NCI-H1417 (cell line): ENCODE measurements around the gene BRAP.
"Not testable (repeated sequence)": the region's sequence is repeated elsewhere in the genome, so short reads cannot be mapped to it uniquely, and the experiment has no call there.

Experiments
- DNase-seq, 3 experiments: peaks; one replicate each; lab custom pipeline; 2025; lab: John Stamatoyannopoulos, UW

Gene BRAP

DNA sequence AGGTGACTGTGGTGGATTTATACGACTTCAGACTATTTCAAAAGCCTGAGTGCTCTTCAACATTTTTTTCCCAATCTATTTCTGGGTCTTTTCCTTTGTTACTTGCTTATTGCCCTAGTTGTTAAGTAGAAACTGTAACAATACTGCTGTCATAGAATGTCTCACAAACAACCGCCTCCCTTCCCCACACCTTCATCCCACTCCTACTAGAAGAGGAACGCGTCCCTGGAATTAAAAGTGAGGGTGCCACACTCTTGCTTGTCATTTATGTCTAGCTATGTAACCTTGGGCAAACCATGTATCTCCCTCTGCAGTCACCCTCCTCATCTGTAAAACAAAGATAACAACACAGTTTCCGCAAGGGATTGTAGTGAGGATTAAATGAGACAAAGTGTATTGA is 8.6 kb downstream of the BRAP start:
- no peak for DNase-seq

DNA sequence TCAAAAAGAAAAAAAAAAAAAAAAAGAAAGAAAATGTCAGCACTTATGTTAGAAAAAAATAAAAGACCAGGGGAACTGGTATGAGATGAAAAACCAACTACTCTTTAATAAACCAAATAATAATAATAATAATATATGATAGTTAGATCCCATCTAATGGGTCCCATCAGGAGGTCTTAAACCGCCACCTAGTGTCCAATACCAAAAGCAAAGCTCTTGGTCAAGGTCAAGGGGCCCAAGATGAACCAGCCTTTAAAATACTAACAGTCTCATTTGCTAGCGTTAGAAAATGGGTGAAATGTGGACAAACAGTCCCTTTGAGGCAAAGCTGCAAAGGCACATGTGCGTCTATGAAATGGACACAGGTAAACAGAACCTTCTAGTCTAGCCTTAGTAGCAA is 12.3 kb downstream of the BRAP start:
- peak in 1 of 3 experiments; percentile 13 for DNase-seq

DNA sequence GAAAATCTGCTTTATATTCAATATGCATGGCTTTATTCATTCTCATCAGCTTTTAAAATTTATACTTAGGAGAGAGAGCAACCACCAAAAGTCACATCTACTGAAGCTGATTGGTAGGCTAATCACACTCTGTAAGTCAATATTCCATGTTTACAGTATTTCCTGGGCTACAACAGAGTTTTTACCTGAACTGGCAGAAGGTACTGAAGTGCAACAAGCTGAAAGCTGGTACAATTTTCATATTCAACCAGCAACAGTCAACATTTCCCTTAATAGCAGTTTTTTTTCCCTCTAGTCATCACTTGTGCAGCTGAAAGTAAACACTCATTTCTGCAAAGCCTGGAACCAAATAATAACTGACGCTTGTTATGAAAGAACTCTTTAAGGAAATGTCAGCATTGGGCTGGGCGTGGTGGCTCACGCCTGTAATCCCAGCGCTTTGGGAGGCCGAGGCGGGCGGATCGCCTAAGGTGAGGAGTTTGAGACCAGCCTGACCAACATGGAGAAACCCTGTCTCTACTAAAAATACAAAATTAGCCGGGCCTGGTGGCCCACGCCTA is 12.9 kb downstream of the BRAP start:
- DNase-seq: no peak

DNA sequence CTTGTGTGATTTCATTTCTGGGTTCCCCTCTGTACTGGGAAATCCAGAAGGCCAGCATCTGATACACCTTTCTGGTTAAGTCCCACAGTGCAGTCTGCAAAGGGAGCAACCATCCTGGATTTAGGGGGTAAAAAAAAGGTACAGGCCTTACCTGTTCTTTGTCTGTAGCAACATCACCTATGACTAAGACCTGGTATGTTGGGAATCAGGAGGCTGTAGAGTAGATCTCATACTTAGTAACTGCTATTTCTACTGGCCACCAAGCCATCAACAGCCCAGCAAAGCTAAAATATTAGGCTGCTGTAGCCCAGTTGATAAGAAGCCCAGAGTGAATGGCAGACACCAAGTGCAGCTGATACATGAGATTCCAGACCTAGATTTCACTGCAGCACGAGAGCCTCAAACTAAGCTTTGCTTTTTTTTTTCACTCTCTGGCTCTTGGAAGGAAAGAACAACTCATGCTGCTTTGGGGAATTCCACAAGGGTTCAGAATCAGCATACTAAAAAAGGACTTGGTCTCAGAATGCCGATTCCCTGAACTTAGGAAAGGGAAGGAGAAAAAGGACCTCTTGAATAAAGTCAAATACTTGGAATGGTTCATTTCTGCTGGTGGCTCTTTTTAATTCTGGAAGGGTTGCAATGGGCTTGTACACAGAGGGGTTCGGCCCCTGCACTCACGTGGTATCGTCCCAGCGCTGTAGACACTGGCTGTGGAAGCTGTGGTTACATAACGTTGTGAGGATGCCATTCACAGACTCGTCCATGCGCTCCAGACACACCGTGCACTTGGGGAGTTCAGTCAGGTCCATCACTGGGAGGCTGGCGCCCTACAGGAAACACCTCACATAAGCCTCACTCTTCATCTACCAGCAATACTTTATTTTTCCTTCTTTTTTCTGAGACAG is 20.5 kb downstream of the BRAP start:
- no peak for DNase-seq

DNA sequence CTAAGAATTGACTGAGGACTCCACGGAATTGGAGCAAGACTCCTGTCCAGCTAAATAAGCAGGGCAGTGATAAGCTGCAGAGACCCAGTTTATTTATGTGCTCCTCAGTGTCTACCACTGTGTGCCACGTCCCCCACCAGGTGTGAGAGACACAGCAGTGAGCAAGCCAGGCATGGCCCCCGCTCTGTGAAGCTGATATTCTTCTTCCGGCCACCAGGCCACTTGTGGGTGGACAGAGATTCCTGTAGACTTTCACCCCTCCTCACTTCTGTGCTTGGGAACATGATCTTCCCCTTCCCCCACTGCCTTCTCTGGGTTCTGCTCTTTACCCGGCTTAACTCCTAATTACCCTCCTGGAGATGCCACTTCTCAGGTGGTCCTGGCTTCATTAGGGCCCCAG is 21.3 kb downstream of the BRAP start:
- DNase-seq: no peak

DNA sequence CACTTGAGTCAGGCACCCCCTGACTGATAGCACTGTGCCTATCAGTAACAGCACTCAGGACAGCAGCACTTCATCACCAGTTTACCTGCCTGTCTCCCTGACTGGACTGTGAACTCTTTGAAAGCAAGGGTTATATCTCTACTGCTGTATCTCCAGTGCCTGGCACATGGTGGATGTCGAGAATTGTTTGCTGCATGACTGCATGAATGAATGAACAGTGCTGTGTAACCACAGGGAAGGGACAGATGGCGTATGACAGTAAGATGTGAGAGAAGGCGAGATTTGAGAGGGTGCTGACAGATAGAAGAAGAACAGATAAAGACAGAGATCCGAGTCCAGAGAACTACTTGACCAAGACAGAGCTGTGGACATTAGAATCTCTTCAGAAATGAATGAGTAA is 29.7 kb downstream of the BRAP start:
- no peak for DNase-seq

DNA sequence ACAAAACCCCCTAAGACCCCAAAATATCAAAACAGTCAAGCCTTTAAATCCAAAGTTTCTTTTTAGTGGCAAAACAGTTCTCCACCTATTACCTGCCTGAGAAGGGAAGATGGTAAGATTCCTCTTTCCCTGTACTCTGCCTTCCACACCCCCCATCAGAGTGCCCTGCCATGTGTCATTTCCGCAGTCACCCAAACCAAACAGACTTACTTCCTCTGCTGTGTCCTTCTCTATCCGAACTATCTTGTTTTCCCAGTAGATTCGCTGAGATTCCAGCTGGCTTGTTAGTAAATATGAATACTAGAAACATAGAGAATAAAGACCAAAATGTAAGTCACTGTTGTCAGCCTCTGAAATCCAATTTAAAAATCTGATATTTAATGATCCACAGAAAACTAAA is 30.4 kb downstream of the BRAP start:
- no peak for DNase-seq

DNA sequence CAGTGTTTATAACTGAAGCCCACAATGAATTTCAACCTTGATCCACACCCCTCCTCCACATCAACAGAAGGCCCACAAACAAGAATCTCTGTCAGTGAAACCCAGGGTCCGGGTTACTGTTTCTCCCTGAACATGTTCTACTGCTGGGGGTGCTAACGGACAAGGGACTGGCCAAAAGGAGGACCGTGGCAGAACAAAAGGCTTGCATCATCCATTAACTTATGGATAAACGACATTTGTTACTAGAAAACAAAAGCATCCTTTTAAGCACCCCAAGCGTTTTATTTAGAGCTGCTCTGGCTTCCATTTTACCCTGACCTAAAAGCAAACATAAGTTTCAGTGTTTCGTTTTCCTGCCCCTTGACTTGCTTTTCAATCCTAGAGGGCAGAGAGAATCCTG is 32.2 kb downstream of the BRAP start:
- no peak for DNase-seq

DNA sequence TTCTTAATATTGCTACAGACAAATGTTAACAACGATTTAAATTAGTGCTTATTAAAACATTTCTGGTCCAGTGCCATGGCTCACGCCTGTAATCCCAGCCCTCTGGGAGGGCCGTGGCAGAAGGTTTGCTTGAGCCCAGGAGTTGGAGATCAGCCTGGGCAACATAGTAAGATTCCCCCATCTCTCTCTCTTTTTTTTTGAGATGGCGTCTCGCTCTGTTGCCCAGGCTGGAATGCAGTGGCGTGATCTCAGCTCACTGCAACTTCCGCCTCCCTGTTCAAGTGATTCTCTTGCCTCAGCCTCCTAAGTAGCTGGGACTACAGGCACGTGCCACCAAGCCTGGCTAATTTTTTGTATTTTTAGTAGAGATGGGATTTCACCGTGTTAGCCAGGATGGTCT is 33.2 kb downstream of the BRAP start:
- DNase-seq: not testable (repeated sequence)

DNA sequence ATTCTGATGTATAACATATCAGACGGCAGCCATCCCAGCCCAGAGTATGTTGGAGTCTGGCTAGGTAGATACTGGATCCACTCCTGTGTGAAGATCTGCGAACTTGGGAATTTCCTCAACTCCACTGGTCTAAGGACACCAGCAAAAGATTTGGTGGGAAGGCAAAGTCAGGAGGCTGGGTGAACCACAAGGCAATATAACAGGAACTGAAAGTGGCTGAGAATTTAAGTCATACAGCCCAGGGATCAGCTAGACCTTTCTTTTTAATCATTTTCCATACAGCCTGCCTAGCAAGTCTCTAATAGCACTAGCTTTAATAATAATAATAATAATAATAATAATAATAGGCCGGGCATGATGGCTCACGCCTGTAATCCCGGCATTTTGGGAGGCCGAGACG is 34.8 kb downstream of the BRAP start:
- DNase-seq: no peak

DNA sequence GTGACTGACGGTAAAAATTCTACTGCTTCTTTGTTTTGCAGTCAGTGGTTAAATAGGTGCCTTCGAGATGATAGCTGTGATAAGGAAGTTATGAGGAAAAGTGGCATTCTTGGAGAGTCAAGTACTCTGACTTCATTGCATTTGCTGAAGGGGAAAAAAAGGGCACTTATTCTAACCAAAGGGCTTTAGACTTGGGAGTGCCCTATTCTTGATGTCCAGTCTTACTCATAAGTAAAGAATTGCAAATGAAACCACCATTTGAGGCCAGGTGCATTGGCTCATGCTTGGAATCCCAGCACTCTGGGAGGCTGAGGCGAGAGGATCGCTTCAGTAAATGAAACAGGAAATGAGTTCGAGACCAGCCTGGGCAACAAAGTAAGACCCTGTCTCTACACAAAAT is 40.3 kb downstream of the BRAP start:
- DNase-seq: no peak

DNA sequence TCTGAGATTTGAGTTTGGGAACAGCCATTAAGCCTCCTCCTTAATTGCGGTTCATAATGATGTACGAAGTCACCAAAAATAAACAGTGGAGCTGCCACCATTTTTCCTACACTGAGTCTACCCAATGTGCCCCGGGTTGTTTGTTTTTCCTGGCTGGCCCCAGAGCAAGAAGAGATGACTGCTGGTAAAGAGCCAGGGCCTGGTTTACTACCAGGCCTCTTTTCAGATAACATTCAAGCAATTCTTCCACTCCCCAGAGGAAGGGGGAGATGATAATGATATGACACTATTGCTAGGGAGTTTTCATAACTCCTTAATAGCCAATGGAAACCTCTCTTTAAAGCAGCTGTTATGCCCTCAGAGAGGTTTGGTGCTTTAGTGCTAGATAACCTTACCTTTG is 42.3 kb downstream of the BRAP start:
- DNase-seq: peak in 1 of 3 experiments; percentile 16

DNA sequence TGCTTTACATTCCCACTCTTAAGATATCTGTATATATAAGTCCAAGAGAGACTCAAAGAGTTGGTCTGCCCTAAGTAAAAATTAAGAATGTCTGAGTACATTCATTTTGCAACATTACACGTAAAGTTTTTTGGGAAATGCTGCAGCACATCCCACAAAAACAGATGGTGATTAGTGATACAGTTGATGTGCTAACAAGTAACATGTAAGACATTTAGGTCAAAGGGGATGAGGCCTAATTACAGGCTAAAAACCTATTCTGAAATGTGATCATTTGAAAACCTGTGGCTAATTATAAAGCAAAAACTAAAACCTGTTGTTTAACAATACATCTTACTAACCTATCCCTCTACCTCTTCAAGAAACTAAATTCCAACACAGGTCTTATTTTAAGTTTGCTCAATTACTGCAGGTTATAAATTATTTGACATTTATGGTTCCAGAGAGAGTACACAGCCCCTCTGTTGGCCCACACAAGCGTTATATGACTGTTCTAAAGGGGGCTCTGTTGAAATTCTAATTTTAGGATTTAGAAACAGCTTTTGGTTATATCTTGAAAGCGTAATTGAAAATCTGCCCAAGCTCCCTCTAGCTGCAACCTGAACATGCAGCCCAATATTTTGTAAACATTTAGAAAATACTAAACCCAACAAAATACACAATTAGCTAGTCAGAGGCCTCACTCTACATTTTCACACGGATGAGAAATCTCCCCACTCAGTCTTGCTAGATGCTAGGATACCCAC is 42.9 kb downstream of the BRAP start:
- no peak for DNase-seq

DNA sequence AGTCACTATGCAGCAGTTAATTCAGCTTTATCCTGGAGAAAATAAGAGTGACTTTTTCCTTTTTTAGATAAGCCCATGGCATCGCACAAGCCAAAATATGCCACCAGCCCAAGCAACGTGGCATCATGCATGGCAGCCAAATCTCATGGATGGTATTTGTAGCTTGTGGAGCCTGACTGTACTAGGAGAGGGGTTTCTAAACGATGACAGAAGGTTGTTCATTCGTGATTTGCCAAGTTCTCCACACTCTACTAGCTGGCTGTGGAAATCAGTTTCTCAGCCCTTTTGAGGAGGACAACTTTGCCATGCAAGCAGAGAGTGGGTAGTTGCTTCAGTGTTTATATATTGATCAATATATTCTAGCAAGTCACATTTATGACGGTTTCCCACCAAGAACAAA is 45.2 kb downstream of the BRAP start:
- no peak for DNase-seq

DNA sequence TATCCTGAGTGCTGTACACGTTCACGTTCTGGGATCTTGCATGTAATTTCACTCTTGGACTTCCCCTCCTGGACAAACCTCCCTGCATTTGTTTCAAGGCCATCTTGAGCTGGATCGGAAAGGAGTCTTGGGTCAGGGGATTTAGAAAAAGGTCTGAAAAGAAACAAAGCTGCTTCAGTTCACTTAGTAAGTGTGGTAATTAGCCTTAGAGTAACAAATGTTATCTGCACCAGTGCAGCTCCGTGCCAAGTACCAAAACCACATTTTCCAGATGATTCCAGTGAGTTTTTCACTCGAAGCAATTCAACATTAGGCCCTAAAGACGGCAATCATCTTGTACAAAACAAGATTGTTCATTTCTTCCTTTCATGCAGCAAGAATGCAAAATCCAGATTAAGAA is 47.2 kb downstream of the BRAP start:
- DNase-seq: no peak

DNA sequence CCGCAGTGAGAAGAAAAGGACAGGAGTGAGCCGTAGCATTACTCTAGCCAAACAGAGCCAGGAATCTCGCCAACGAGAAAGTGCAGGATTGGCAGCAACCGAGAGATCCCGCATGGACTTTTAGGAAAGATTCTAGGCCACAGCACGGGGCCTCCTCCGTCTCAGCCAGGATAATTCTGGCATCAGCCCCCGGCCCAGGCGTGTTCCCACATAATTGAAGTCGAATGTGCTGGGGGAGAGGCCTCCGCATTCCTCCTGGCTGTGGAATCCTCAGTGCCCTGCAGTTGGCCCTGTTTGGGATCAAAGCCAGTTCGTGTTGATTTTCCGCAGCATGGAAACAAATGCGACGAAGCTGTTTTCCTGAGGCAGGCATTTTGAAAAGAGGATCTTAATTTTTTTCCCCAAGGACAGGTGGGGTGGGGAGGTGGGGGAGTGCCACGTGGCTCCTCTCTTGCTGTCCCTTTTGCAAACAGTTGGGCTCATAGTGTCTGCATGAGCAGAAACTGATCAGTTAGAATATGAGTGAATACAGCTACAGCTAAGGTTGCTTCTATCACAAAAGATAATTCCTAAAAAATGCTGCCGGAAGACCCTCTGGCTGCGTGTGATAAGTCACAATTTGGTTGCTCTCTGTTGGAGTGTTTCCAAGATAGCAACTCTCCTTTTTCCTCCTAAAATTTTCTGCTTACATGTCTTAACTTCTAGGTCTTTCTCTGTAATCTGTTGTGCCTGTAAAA is 49.4 kb downstream of the BRAP start:
- DNase-seq: no peak

DNA sequence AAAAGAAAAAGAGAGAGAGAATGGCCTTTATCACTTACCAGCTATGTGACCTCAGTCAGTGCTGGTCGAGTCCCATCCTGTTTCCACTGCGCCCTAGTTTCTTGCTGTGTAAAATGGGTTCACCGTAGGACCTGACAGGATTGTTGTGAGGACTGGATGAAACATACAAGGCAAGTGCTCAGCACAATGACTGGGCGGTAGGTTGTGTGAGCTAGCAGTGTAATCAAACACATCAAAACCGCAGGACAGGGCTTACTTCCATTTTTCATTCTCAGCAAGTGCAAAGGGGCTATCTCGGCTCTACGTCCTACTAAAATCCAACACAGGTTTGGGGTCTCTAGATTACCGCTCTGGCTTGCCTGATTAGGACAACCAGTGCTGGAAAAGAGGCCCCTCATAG is 50.2 kb downstream of the BRAP start:
- DNase-seq: no peak

DNA sequence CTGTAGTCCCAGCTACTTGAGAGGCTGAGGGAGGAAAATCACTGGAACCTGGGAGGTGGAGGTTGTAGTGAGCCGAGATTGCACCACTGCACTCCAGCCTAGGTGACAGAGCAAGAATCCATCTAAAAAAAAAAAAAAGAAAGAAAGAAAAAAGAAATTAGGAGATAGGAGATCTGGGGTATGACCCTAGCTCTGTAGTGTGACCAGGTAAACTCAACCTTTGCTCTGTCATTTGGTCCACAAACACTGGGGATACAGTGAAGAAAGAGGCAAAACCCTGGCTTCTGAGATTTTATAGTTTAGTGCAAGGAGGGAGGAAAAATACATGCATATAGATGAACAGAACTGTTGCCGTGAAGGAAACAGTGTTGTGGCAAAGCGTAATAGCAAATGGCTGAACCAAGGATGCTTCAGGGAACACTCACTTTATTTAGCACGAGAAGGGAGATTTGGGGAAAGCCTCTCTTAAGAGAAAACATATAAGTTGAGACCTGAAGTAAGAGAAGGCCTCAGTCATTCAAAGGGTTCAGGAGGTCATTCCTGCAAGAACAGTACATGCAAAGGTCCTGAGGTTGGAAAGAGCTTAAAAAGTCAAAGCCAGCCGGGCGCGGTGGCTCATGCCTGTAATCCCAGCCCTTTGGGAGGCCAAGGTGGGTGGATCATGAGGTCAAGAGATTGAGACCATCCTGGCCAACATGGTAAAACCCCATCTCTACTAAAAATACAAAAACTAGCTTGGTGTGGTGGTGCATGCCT is 57.1 kb downstream of the BRAP start:
- no peak for DNase-seq

DNA sequence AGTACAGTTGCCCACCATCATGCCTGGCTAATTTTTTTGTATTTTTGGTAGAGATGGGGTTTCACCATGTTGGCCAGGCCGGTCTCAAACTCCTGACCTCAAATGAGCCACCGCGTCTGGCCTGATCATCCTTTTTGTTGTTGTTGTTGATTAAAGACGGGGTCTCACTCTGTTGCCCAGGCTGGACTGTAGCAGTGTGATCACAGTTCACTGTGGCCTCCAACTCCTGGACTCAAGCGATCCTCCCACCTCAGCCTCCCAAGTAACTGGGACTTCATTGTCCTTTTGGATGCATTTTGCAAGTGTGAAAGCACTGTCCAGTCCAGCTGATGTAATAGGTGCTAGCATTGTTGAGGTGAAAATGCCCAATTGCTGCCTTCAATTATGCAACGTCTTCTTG is 59.5 kb downstream of the BRAP start:
- no peak for DNase-seq

DNA sequence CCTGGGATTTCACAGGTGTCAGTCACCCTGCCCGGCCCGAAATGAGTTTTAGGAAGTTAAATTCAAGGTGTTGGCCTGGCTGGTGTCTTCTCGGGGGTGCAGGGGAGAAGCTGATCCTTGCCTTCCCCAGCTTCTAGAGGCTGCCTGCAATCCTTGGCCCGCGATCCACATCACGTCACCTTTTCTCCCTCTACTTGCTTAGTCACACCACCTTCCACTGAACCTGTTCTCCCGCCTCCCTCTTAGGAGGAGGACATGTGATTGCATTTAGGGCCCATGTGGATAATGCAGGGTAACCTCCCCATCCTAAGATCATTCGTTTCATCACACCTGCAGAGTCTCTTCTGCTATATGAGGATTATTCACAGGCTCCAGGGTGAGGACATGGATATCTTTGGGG is 61.2 kb downstream of the BRAP start:
- DNase-seq: no peak

DNA sequence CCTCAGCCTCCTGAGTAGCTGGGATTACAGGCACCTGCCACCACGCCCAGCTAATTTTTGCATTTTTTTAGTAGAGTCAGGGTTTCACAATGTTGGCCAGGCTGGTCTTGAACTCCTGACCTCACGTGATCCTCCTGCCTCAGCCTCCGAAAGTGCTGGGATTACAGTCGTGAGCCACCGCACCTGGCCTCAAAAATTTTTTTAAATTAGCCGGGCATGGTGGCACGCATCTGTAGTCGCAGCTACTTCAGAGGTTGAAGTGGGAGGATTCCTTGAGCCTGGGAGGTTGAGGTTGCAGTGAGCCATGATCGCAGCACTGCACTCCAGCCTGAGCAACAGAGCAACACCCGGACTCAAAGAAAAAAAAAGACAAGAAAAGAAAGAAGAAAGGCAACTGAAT is 67.9 kb downstream of the BRAP start:
- not testable (repeated sequence) for DNase-seq

DNA sequence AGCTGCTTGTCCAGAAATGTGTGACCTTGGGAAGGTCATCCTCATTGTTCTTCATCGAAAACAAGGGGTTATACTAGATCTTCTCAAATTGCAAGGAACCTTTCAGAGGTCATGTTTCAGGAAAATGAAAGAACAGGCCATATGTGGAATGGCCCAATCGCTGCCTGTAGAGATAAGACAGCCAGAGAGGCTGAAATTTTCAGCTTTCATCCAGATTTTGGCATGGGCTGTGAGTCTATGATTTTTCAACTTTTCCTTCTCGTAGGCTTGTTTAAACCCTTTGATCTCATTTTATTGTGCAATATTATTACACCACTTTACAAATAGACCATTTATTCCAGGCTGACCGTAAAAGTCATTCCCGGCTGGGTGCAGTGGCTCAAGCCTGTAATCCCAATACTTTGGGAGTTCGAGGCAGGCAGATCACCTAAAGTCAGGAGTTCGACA is 69.6 kb downstream of the BRAP start:
- DNase-seq: no peak
